GM10266 (cell line): Measurements from ENCODE around the gene EEPD1.

Source experiments
- DNase-seq: peaks from one replicate; pipeline ENCODE4 v3.0.0; 2012; ENCODE audit errors: extremely low spot score
- TF ChIP-seq, protein P1 (sequence below): IDR thresholded peaks from 2 replicates; pipeline ENCODE4 v1.5.1; 2012; ENCODE audit warnings: mild to moderate bottlenecking, low read depth; ENCODE audit not compliant: control insufficient read depth, insufficient read depth; ENCODE audit errors: missing control alignments

EEPD1 gene

GRCh38 chr7:36272567-36273269 lies 119.7 kb downstream of the EEPD1 start:
- DNase-seq, result no peak
- TF ChIP-seq, protein P1, sequence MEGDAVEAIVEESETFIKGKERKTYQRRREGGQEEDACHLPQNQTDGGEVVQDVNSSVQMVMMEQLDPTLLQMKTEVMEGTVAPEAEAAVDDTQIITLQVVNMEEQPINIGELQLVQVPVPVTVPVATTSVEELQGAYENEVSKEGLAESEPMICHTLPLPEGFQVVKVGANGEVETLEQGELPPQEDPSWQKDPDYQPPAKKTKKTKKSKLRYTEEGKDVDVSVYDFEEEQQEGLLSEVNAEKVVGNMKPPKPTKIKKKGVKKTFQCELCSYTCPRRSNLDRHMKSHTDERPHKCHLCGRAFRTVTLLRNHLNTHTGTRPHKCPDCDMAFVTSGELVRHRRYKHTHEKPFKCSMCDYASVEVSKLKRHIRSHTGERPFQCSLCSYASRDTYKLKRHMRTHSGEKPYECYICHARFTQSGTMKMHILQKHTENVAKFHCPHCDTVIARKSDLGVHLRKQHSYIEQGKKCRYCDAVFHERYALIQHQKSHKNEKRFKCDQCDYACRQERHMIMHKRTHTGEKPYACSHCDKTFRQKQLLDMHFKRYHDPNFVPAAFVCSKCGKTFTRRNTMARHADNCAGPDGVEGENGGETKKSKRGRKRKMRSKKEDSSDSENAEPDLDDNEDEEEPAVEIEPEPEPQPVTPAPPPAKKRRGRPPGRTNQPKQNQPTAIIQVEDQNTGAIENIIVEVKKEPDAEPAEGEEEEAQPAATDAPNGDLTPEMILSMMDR, result no peak

- DNase-seq, result no peak
- TF ChIP-seq, protein P1, result no peak
Observed at GRCh38 chr7:36273836-36274235, 120.8 kb downstream of the EEPD1 start.

DNA sequence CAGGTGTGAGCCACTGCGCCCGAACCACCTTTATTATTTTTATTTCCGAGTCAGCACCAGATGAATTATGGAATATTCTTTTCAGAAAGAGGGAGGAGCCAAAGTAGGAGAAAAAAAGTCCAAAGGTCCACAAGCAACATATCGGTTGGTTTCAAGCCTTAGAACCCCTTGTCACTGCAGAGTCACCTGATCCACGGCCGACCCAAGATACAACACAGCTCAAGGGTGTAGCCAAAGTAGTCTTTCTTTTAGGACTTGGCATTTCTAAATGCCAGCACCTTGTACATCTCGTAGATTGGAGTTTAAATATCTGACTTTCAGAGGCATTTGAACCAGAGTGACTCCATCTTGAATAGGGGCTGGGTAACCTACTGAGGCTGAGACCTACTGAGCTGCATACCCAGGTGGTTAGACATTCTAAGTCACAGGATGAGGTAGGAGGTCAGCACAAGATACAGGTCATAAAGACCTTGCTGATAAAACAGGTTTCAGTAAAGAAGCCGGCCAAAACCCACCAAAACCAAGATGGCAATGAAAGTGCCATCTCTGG lies 122.8 kb downstream of the EEPD1 start:
- TF ChIP-seq, protein P1, result no peak
- DNase-seq, result no peak

- TF ChIP-seq, protein P1, result no peak
- DNase-seq, result no peak
Observed at GRCh38 chr7:36276428-36277248, 123.6 kb downstream of the EEPD1 start.

DNA sequence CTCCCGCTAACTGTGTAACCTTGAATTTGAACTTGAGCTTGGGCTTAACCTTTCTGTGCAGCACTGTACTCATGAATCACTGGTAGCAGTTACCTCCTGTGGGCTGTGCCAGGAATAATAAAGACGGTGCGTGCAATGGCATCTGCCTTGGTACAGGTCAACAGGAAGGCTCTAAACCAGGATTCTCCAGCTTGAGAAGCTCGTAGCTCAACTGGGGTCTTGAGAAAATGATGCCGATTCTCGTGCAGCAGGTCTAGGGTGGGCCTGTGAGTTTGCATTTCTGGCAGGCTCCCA lies 124.1 kb downstream of the EEPD1 start:
- TF ChIP-seq, protein P1, result no peak

GRCh38 chr7:36278069-36278619 lies 125.1 kb downstream of the EEPD1 start:
- TF ChIP-seq, protein P1, result no peak
- DNase-seq, result no peak

More for the DNA sequence above, 124.1 kb downstream of the EEPD1 start:
- no peak for DNase-seq
